Amniotic epithelial cell (primary cell): ENCODE measurements around the gene NSD2.
"Not testable (repeated sequence)": the region's sequence is repeated elsewhere in the genome, so short reads cannot be mapped to it uniquely, and the experiment has no call there.

Source experiments
- DNase-seq: peaks from one replicate; pipeline ENCODE4 v3.0.0-alpha.2; 2010; ENCODE audit warnings: low read depth

The NSD2 gene

GRCh38 chr4:1899149-1900086 is 28.2 kb downstream of the NSD2 start:
- peak; percentile 77 for DNase-seq

- no peak for DNase-seq
Observed at GRCh38 chr4:1900087-1900433, 28.9 kb downstream of the NSD2 start.

- no peak for DNase-seq
Observed at GRCh38 chr4:1900624-1901023, 29.4 kb downstream of the NSD2 start.

- no peak for DNase-seq
Observed at GRCh38 chr4:1901127-1901526, 29.9 kb downstream of the NSD2 start.

- DNase-seq = no peak
Observed at GRCh38 chr4:1902243-1902642, 31.1 kb downstream of the NSD2 start.

- no peak for DNase-seq
Observed at GRCh38 chr4:1903035-1903434, 31.8 kb downstream of the NSD2 start.

- DNase-seq = no peak
Observed at GRCh38 chr4:1904042-1904441, 32.8 kb downstream of the NSD2 start.

GRCh38 chr4:1907848-1908525 is 36.8 kb downstream of the NSD2 start:
- DNase-seq = no peak

- peak; percentile 56 for DNase-seq
Observed at GRCh38 chr4:1909696-1910095, 38.5 kb downstream of the NSD2 start.

- DNase-seq = peak; percentile 59
Observed at GRCh38 chr4:1910643-1911042, 39.5 kb downstream of the NSD2 start.

- not testable (repeated sequence) for DNase-seq
Observed at GRCh38 chr4:1911316-1911715, 40.1 kb downstream of the NSD2 start.

GRCh38 chr4:1922821-1923220 is 51.6 kb downstream of the NSD2 start:
- DNase-seq = no peak

- DNase-seq = peak; percentile 51
Observed at GRCh38 chr4:1927675-1928074, 56.5 kb downstream of the NSD2 start.

- DNase-seq = no peak
Observed at GRCh38 chr4:1928356-1929239, 57.4 kb downstream of the NSD2 start.

GRCh38 chr4:1932736-1933135 is 61.5 kb downstream of the NSD2 start:
- no peak for DNase-seq

- DNase-seq = no peak
Observed at GRCh38 chr4:1933700-1934099, 62.5 kb downstream of the NSD2 start.

- no peak for DNase-seq
Observed at GRCh38 chr4:1937550-1937949, 66.4 kb downstream of the NSD2 start.

- peak; percentile 68 for DNase-seq
Observed at GRCh38 chr4:1938027-1938426, 66.8 kb downstream of the NSD2 start.

GRCh38 chr4:1939664-1940509 is 68.7 kb downstream of the NSD2 start:
- DNase-seq = peak; percentile 85

- no peak for DNase-seq
Observed at GRCh38 chr4:1940566-1940965, 69.4 kb downstream of the NSD2 start.

- DNase-seq = no peak
Observed at GRCh38 chr4:1943928-1944327, 72.7 kb downstream of the NSD2 start.
